ENCODE measurements around the gene SCAMP4. TPM values are rescaled to one million over a fixed set of nuclear protein-coding genes. Genes with fewer than 3 reads are reported as not detected.

The SCAMP4 gene
- total and polyA plus RNA-seq, 2 of the 13 experiments (the other 11 are each of a cell fraction or from before 2014, with no cell fraction given), result 10.7 to 13.7 TPM

GRCh38 chr19:1861599-1862031, 43.6 kb upstream of the SCAMP4 start (continued):
- TF ChIP-seq SKIL (CRISPR knock-in tag; IDR thresholded peaks at IDR 0.05; ENCODE audit: borderline replicate concordance), result no peak
- no peak for TF ChIP-seq ZNF768 (CRISPR knock-in tag; IDR thresholded peaks at IDR 0.05)
- TF ChIP-seq MXD1 (CRISPR knock-in tag; IDR thresholded peaks at IDR 0.05), result no peak
- TF ChIP-seq NR2F1 (CRISPR knock-in tag; IDR thresholded peaks at IDR 0.05), result no peak
- no peak for TF ChIP-seq WIZ (CRISPR knock-in tag; IDR thresholded peaks at IDR 0.05)
- no peak for TF ChIP-seq ZNF230 (CRISPR knock-in tag; IDR thresholded peaks at IDR 0.05)
- TF ChIP-seq ZKSCAN5 (CRISPR knock-in tag; IDR thresholded peaks at IDR 0.05), result no peak
- TF ChIP-seq RBM39 (IDR thresholded peaks at IDR 0.05; ENCODE audit: low read depth, low read length, poor library complexity, severe bottlenecking), result peak; percentile 10
- TF ChIP-seq ZNF530 (CRISPR knock-in tag; IDR thresholded peaks at IDR 0.05; ENCODE audit: low read depth), result no peak
- no peak for TF ChIP-seq ZNF761 (CRISPR knock-in tag; conservative IDR thresholded peaks at IDR 0.05)
- no peak for TF ChIP-seq SMAD1 (CRISPR knock-in tag; IDR thresholded peaks at IDR 0.05; ENCODE audit: borderline replicate concordance, low read depth)
- TF ChIP-seq ZNF460 (CRISPR knock-in tag; IDR thresholded peaks at IDR 0.05; ENCODE audit: borderline replicate concordance), result no peak
- no peak for TF ChIP-seq CSRNP1 (CRISPR knock-in tag; IDR thresholded peaks at IDR 0.05)
- no peak for TF ChIP-seq MTERF4 (CRISPR knock-in tag; IDR thresholded peaks at IDR 0.05)
- TF ChIP-seq ELF3 (CRISPR knock-in tag; IDR thresholded peaks at IDR 0.05), result no peak
- TF ChIP-seq SALL1 (CRISPR knock-in tag; IDR thresholded peaks at IDR 0.05), result peak; percentile 12; the same call in 1 of the 2 replicates
- no peak for TF ChIP-seq SAFB2 (CRISPR knock-in tag; IDR thresholded peaks at IDR 0.05; ENCODE audit: borderline replicate concordance, low read depth)
- TF ChIP-seq PATZ1 (CRISPR knock-in tag; IDR thresholded peaks at IDR 0.05), result peak; percentile 36; the same call in 1 of the 2 replicates
- no peak for TF ChIP-seq LRRFIP1 (CRISPR knock-in tag; conservative IDR thresholded peaks at IDR 0.05)
- TF ChIP-seq ZFAT (CRISPR knock-in tag; conservative IDR thresholded peaks at IDR 0.05), result no peak

Data from HepG2 (cell line).